HL-60 (cell line): ENCODE measurements around the gene GABPB1.

Source experiments
- GABPA ChIP-seq: IDR thresholded peaks from 2 replicates; pipeline ENCODE4 v1.6.1; 2012; ENCODE audit warnings: low read depth
- POLR2AphosphoS5 ChIP-seq: IDR thresholded peaks from 2 replicates; pipeline ENCODE4 v1.6.1; 2012; ENCODE audit warnings: low read depth
- SPI1 ChIP-seq: IDR thresholded peaks from 2 replicates; pipeline ENCODE4 v1.6.1; 2012; ENCODE audit warnings: low read depth, mild to moderate bottlenecking, borderline replicate concordance
- TF ChIP-seq, protein P1 (sequence below): IDR thresholded peaks from one replicate; pipeline ENCODE4 v1.5.1; 2011; ENCODE audit warnings: low read length, control low read depth, inconsistent platforms; ENCODE audit not compliant: insufficient read depth
- TF ChIP-seq, protein P2 (sequence below): IDR thresholded peaks from 2 replicates; pipeline ENCODE4 v1.6.1; 2012; ENCODE audit warnings: low read depth; ENCODE audit not compliant: insufficient replicate concordance

DNA sequence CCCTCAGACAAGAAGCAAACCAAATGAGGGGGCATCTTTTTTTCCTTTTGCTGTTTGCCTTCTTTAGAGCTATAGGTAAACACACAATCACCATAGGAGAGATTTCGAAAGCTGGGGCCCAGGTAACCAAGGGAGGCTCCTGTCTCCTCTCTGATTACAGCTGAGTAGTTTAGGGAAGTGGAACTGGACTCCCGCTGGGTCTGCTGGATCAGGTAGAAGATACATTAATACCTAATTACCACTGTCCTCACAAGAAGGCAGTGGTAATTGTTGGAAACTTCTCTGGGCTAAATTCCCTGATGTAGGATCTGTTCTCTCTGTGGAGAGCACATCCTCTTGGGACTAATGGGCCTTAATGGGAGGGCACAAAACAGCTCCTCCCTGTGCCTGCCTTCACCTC, 122.2 kb downstream of the GABPB1 start:
- TF ChIP-seq POLR2AphosphoS5, result no peak
- TF ChIP-seq, protein P1, sequence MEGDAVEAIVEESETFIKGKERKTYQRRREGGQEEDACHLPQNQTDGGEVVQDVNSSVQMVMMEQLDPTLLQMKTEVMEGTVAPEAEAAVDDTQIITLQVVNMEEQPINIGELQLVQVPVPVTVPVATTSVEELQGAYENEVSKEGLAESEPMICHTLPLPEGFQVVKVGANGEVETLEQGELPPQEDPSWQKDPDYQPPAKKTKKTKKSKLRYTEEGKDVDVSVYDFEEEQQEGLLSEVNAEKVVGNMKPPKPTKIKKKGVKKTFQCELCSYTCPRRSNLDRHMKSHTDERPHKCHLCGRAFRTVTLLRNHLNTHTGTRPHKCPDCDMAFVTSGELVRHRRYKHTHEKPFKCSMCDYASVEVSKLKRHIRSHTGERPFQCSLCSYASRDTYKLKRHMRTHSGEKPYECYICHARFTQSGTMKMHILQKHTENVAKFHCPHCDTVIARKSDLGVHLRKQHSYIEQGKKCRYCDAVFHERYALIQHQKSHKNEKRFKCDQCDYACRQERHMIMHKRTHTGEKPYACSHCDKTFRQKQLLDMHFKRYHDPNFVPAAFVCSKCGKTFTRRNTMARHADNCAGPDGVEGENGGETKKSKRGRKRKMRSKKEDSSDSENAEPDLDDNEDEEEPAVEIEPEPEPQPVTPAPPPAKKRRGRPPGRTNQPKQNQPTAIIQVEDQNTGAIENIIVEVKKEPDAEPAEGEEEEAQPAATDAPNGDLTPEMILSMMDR, result no peak
- TF ChIP-seq SPI1, result no peak
- TF ChIP-seq GABPA, result no peak
- TF ChIP-seq, protein P2, sequence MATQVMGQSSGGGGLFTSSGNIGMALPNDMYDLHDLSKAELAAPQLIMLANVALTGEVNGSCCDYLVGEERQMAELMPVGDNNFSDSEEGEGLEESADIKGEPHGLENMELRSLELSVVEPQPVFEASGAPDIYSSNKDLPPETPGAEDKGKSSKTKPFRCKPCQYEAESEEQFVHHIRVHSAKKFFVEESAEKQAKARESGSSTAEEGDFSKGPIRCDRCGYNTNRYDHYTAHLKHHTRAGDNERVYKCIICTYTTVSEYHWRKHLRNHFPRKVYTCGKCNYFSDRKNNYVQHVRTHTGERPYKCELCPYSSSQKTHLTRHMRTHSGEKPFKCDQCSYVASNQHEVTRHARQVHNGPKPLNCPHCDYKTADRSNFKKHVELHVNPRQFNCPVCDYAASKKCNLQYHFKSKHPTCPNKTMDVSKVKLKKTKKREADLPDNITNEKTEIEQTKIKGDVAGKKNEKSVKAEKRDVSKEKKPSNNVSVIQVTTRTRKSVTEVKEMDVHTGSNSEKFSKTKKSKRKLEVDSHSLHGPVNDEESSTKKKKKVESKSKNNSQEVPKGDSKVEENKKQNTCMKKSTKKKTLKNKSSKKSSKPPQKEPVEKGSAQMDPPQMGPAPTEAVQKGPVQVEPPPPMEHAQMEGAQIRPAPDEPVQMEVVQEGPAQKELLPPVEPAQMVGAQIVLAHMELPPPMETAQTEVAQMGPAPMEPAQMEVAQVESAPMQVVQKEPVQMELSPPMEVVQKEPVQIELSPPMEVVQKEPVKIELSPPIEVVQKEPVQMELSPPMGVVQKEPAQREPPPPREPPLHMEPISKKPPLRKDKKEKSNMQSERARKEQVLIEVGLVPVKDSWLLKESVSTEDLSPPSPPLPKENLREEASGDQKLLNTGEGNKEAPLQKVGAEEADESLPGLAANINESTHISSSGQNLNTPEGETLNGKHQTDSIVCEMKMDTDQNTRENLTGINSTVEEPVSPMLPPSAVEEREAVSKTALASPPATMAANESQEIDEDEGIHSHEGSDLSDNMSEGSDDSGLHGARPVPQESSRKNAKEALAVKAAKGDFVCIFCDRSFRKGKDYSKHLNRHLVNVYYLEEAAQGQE, result no peak
